ENCODE results near the gene RGS4.

Gene RGS4

DNA sequence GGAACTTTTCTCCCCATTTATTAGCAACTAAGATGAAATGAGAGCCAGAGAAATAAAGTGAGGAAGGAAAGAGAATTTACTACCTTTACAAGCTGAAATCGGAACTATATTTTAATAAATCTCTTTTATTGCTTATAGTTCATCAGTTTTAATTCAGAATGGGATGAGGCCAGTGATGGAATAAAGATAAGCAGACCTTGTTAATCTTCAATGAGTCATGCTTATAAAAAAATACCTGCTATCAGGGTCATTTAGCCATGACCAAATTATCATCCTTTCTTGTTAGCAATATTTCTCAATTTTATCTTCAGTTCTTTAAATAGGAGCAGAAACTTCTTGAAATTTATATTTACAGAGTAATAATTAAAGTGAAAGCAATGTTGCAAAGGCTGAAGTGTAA lies 26.1 kb downstream of the RGS4 start:
- H3K4me3 ChIP-seq (ENCODE audit: severe bottlenecking) = no peak overlapping the region
- no peak for TF ChIP-seq CTCF (IDR thresholded peaks at IDR 0.05; ENCODE audit: poor library complexity, severe bottlenecking)
- ATAC-seq (ENCODE audit: low read depth) = no peak

DNA sequence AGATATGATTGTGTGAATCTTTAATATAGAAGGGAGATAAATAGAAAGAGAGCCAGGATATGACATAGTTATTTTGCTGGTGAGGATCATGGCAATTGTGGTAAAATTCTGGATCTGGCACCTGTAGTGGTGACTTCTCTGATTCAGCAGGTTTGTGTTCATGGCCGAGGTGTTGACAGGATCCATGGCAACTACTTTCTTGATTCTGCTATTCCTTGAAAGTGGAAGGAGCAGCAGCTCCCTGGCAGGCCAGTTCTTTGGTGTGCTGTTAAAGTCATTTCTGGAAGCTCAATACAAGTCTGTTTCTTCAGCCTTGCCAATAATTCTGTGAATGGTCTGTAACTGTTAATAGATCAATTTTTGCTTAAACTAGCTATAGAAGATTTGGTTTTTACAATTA lies 33.4 kb downstream of the RGS4 start:
- Histone ChIP-seq H3K4me1 (ENCODE audit: insufficient read depth, poor library complexity, severe bottlenecking) (no peaks in the 10 kb centered on the region), H3K36me3 (ENCODE audit: low read depth) (no peaks in the 10 kb centered on the region), H3K4me3 (ENCODE audit: severe bottlenecking) (no peak overlapping the region), H3K9me3 (ENCODE audit: severe bottlenecking) (no peaks in the 10 kb centered on the region), H3K27me3 (ENCODE audit: insufficient read depth, poor library complexity, severe bottlenecking) (no peaks in the 10 kb centered on the region), H3K27ac (ENCODE audit: poor library complexity, severe bottlenecking) (no peak overlapping the region)
- DNase-seq (ENCODE audit: low spot score) (no peak), ATAC-seq (ENCODE audit: low read depth) (no peak)
- no peak for TF ChIP-seq CTCF (IDR thresholded peaks at IDR 0.05; ENCODE audit: poor library complexity, severe bottlenecking)

More for the DNA sequence above, 26.1 kb downstream of the RGS4 start:
- H3K27ac ChIP-seq (ENCODE audit: poor library complexity, severe bottlenecking) = no peak overlapping the region
- H3K36me3 ChIP-seq (ENCODE audit: low read depth) = no peaks in the 10 kb centered on the region
- H3K27me3 ChIP-seq (ENCODE audit: insufficient read depth, poor library complexity, severe bottlenecking) = no peaks in the 10 kb centered on the region
- no peaks in the 10 kb centered on the region for H3K4me1 ChIP-seq (ENCODE audit: insufficient read depth, poor library complexity, severe bottlenecking)
- no peaks in the 10 kb centered on the region for H3K9me3 ChIP-seq (ENCODE audit: severe bottlenecking)
- no peak for DNase-seq (ENCODE audit: low spot score)

GRCh38 chr1:163104385-163105099 lies 35.4 kb downstream of the RGS4 start:
- no peak for TF ChIP-seq CTCF (IDR thresholded peaks at IDR 0.05; ENCODE audit: poor library complexity, severe bottlenecking)
- H3K27me3 ChIP-seq (ENCODE audit: insufficient read depth, poor library complexity, severe bottlenecking) = no peaks in the 10 kb centered on the region
- H3K4me3 ChIP-seq (ENCODE audit: severe bottlenecking) = no peak overlapping the region
- H3K27ac ChIP-seq (ENCODE audit: poor library complexity, severe bottlenecking) = no peak overlapping the region
- H3K4me1 ChIP-seq (ENCODE audit: insufficient read depth, poor library complexity, severe bottlenecking) = no peaks in the 10 kb centered on the region
- no peaks in the 10 kb centered on the region for H3K36me3 ChIP-seq (ENCODE audit: low read depth)
- no peak for DNase-seq (ENCODE audit: low spot score)
- no peaks in the 10 kb centered on the region for H3K9me3 ChIP-seq (ENCODE audit: severe bottlenecking)
- ATAC-seq (ENCODE audit: low read depth) = no peak

GRCh38 chr1:163106364-163106987 lies 37.3 kb downstream of the RGS4 start:
- Histone ChIP-seq H3K27ac (ENCODE audit: poor library complexity, severe bottlenecking) (no peak overlapping the region), H3K4me1 (ENCODE audit: insufficient read depth, poor library complexity, severe bottlenecking) (no peaks in the 10 kb centered on the region)

More at GRCh38 chr1:163106364-163106987, 37.3 kb downstream of the RGS4 start:
- Histone ChIP-seq H3K36me3 (ENCODE audit: low read depth) (no peaks in the 10 kb centered on the region), H3K9me3 (ENCODE audit: severe bottlenecking) (no peaks in the 10 kb centered on the region), H3K27me3 (ENCODE audit: insufficient read depth, poor library complexity, severe bottlenecking) (no peaks in the 10 kb centered on the region), H3K4me3 (ENCODE audit: severe bottlenecking) (no peak overlapping the region)
- ATAC-seq (ENCODE audit: low read depth) = no peak
- TF ChIP-seq CTCF (IDR thresholded peaks at IDR 0.05; ENCODE audit: poor library complexity, severe bottlenecking) = no peak
- DNase-seq (ENCODE audit: low spot score) = no peak

Data from RWPE2 (cell line).